ENCODE results near the gene BSDC1. TPM values are rescaled to one million over a fixed set of nuclear protein-coding genes. Genes with fewer than 3 reads are reported as not detected.

Gene BSDC1
- total and polyA plus RNA-seq, 2 of the 13 experiments (the other 11 are each of a cell fraction or from before 2014, with no cell fraction given), result 40.3 to 64.2 TPM

- peak; percentile 48 for TF ChIP-seq NR2F6 (IDR thresholded peaks at IDR 0.05)
- peak; percentile 63 for TF ChIP-seq NR2F6 (CRISPR knock-in tag; IDR thresholded peaks at IDR 0.05)
- TF ChIP-seq CBFB (CRISPR knock-in tag; IDR thresholded peaks at IDR 0.05), result no peak
- TF ChIP-seq ZBTB7A (CRISPR knock-in tag; IDR thresholded peaks at IDR 0.05), result no peak
- peak; percentile 52; the same call in 1 of the 2 replicates for TF ChIP-seq MEF2D (CRISPR knock-in tag; IDR thresholded peaks at IDR 0.05)
- TF ChIP-seq ATRX (CRISPR knock-in tag; IDR thresholded peaks at IDR 0.05; ENCODE audit: borderline replicate concordance), result no peak
- TF ChIP-seq SALL1 (CRISPR knock-in tag; IDR thresholded peaks at IDR 0.05), result peak; percentile 92
- TF ChIP-seq, protein P1, sequence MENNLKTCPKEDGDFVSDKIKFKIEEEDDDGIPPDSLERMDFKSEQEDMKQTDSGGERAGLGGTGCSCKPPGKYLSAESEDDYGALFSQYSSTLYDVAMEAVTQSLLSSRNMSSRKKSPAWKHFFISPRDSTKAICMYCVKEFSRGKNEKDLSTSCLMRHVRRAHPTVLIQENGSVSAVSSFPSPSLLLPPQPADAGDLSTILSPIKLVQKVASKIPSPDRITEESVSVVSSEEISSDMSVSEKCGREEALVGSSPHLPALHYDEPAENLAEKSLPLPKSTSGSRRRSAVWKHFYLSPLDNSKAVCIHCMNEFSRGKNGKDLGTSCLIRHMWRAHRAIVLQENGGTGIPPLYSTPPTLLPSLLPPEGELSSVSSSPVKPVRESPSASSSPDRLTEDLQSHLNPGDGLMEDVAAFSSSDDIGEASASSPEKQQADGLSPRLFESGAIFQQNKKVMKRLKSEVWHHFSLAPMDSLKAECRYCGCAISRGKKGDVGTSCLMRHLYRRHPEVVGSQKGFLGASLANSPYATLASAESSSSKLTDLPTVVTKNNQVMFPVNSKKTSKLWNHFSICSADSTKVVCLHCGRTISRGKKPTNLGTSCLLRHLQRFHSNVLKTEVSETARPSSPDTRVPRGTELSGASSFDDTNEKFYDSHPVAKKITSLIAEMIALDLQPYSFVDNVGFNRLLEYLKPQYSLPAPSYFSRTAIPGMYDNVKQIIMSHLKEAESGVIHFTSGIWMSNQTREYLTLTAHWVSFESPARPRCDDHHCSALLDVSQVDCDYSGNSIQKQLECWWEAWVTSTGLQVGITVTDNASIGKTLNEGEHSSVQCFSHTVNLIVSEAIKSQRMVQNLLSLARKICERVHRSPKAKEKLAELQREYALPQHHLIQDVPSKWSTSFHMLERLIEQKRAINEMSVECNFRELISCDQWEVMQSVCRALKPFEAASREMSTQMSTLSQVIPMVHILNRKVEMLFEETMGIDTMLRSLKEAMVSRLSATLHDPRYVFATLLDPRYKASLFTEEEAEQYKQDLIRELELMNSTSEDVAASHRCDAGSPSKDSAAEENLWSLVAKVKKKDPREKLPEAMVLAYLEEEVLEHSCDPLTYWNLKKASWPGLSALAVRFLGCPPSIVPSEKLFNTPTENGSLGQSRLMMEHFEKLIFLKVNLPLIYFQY (CRISPR knock-in tag; IDR thresholded peaks at IDR 0.05; ENCODE audit: borderline replicate concordance), result peak; percentile 57; the same call in 1 of the 2 replicates
- 0 out of 2 replicates have a peak, but pooled peaks have one; percentile 24 for TF ChIP-seq SIX4 (CRISPR knock-in tag; IDR thresholded peaks at IDR 0.05)
- TF ChIP-seq SRY (CRISPR knock-in tag; IDR thresholded peaks at IDR 0.05), result no peak
- no peak for TF ChIP-seq NPAS2 (CRISPR knock-in tag; IDR thresholded peaks at IDR 0.05; ENCODE audit: borderline replicate concordance)
- peak; percentile 25 for TF ChIP-seq TBL1XR1 (IDR thresholded peaks at IDR 0.05; ENCODE audit: borderline replicate concordance, low read length, partially characterized antibody)
- TF ChIP-seq TMF1 (CRISPR knock-in tag; IDR thresholded peaks at IDR 0.05; ENCODE audit: low read depth), result no peak
- peak; percentile 63; the same call in 1 of the 2 replicates for TF ChIP-seq ZNF609 (CRISPR knock-in tag; IDR thresholded peaks at IDR 0.05; ENCODE audit: borderline replicate concordance)
- TF ChIP-seq ZNF7 (CRISPR knock-in tag; IDR thresholded peaks at IDR 0.05), result no peak
- TF ChIP-seq, protein P2, sequence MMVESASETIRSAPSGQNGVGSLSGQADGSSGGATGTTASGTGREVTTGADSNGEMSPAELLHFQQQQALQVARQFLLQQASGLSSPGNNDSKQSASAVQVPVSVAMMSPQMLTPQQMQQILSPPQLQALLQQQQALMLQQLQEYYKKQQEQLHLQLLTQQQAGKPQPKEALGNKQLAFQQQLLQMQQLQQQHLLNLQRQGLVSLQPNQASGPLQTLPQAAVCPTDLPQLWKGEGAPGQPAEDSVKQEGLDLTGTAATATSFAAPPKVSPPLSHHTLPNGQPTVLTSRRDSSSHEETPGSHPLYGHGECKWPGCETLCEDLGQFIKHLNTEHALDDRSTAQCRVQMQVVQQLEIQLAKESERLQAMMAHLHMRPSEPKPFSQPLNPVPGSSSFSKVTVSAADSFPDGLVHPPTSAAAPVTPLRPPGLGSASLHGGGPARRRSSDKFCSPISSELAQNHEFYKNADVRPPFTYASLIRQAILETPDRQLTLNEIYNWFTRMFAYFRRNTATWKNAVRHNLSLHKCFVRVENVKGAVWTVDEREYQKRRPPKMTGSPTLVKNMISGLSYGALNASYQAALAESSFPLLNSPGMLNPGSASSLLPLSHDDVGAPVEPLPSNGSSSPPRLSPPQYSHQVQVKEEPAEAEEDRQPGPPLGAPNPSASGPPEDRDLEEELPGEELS (CRISPR knock-in tag; IDR thresholded peaks at IDR 0.05), result peak; percentile 90
- peak; percentile 81 for TF ChIP-seq PITX1 (CRISPR knock-in tag; IDR thresholded peaks at IDR 0.05)
- 0 out of 2 replicates have a peak, but pooled peaks have one; percentile 25 for TF ChIP-seq ZMAT3 (CRISPR knock-in tag; conservative IDR thresholded peaks at IDR 0.05)
- TF ChIP-seq ZSCAN9 (CRISPR knock-in tag; IDR thresholded peaks at IDR 0.05; ENCODE audit: borderline replicate concordance), result peak; percentile 84; the same call in 1 of the 2 replicates
- no peak for TF ChIP-seq PLSCR1 (CRISPR knock-in tag; IDR thresholded peaks at IDR 0.05; ENCODE audit: borderline replicate concordance)
Observed at GRCh38 chr1:32321712-32322291, 72.4 kb downstream of the BSDC1 start (continued).

All from HepG2 (cell line).